WERI-Rb-1 (cell line): Measurements from ENCODE around the gene EEFSEC.

Experiments used
- DNase-seq: peaks from one replicate; pipeline ENCODE4 v3.0.0-alpha.2; 2020
- H3K27ac ChIP-seq: fragments of 250-450 bp; sonication (Bioruptor Pico); 2 replicates; pipeline ENCODE4 v1.5.1; 2020; ENCODE audit warnings: mild to moderate bottlenecking, moderate library complexity
- H3K27me3 ChIP-seq: fragments of 250-450 bp; sonication (Bioruptor Pico); 2 replicates; pipeline ENCODE4 v1.5.1; 2021; ENCODE audit warnings: mild to moderate bottlenecking, low read depth, moderate library complexity; ENCODE audit not compliant: insufficient read depth, severe bottlenecking
- H3K36me3 ChIP-seq: fragments of 250-450 bp; sonication (Bioruptor Pico); 2 replicates; pipeline ENCODE4 v1.5.1; 2020; ENCODE audit warnings: mild to moderate bottlenecking, moderate library complexity
- H3K4me3 ChIP-seq: 2 replicates; pipeline ENCODE4 v1.5.1; 2011; ENCODE audit warnings: low read depth, mild to moderate bottlenecking, control low read depth, low read length
- H3K9me3 ChIP-seq: fragments of 250-450 bp; sonication (Bioruptor Pico); 2 replicates; pipeline ENCODE4 v1.5.1; 2021; ENCODE audit warnings: mild to moderate bottlenecking, moderate library complexity; ENCODE audit not compliant: severe bottlenecking
- TF ChIP-seq, protein P1 (sequence below): IDR thresholded peaks from 2 replicates; pipeline ENCODE4 v1.5.1; 2011; ENCODE audit warnings: low read depth, mild to moderate bottlenecking, control low read depth, inconsistent platforms, low read length

Gene EEFSEC

DNA sequence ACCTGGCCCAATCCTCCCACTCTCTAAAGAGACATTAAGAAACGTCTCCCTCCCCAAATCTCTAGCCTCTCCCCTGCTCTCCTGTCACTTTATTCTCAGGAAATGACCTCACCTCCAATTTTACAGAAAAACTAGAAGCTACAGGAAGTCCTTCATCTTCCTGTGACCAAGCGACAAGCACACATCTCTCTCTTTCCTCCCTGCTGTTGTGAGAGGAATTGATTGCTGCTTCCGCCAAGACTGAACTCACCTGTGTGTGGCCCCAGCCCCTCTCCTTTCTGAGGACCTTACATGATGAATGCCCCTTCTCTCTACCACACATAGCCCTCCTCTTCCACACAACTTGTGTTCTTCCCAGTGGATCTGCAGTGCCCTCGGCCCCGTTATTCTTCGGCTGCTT, 295.2 kb downstream of the EEFSEC start:
- H3K27me3 ChIP-seq = peaks cover 10% of the 10 kb centered on the region
- TF ChIP-seq, protein P1, sequence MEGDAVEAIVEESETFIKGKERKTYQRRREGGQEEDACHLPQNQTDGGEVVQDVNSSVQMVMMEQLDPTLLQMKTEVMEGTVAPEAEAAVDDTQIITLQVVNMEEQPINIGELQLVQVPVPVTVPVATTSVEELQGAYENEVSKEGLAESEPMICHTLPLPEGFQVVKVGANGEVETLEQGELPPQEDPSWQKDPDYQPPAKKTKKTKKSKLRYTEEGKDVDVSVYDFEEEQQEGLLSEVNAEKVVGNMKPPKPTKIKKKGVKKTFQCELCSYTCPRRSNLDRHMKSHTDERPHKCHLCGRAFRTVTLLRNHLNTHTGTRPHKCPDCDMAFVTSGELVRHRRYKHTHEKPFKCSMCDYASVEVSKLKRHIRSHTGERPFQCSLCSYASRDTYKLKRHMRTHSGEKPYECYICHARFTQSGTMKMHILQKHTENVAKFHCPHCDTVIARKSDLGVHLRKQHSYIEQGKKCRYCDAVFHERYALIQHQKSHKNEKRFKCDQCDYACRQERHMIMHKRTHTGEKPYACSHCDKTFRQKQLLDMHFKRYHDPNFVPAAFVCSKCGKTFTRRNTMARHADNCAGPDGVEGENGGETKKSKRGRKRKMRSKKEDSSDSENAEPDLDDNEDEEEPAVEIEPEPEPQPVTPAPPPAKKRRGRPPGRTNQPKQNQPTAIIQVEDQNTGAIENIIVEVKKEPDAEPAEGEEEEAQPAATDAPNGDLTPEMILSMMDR = no peak
- H3K27ac ChIP-seq = no peak overlapping the region
- H3K36me3 ChIP-seq = no peaks in the 10 kb centered on the region
- DNase-seq = no peak
- H3K4me3 ChIP-seq = no peak overlapping the region
- no peaks in the 10 kb centered on the region for H3K9me3 ChIP-seq

GRCh38 chr3:128449111-128449638, 295.9 kb downstream of the EEFSEC start:
- TF ChIP-seq, protein P1 = no peak
- Histone ChIP-seq H3K4me3 (no peak overlapping the region), H3K27me3 (peaks cover 7% of the 10 kb centered on the region), H3K9me3 (no peaks in the 10 kb centered on the region), H3K36me3 (no peaks in the 10 kb centered on the region), H3K27ac (no peak overlapping the region)
- DNase-seq = no peak

- DNase-seq = no peak
- H3K36me3 ChIP-seq = no peaks in the 10 kb centered on the region
- peaks cover 4% of the 10 kb centered on the region for H3K27me3 ChIP-seq
- H3K27ac ChIP-seq = no peak overlapping the region
- TF ChIP-seq, protein P1 = no peak
- H3K4me3 ChIP-seq = no peak overlapping the region
- H3K9me3 ChIP-seq = no peaks in the 10 kb centered on the region
These were observed 298.8 kb downstream of the EEFSEC start for GRCh38 chr3:128452120-128452519.

DNA sequence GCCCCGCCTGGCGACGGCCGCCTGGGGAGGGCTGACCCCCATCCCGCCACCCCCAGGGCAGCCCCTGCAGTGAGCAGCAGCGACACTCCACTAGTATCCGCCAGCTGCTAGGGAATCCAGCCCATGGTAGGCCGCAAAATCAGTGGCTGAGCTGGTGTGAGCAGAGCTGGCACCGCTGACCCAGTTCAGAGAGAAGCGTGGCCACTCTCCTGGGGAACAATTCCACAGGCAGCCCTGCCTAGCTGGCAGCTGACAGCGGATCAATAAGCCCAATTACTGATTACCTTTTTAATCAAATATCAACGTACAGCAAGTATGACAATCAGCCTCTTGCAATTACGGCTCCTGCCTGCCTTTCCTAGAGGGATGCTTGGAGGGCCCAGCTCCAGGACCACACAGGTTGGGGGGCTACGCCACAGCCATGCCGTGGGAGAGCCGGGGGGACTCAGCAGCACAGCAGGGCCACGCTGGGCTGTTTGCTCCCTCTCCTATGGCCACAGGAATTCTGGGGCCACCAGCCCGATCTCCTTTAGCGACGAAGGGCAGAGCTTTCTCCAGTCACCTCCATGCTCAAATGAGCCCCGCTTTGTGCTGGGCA, 299.5 kb downstream of the EEFSEC start:
- DNase-seq = no peak
- H3K36me3 ChIP-seq = no peaks in the 10 kb centered on the region
- no peak overlapping the region for H3K27ac ChIP-seq
- no peaks in the 10 kb centered on the region for H3K27me3 ChIP-seq
- H3K4me3 ChIP-seq = no peak overlapping the region
- TF ChIP-seq, protein P1 = no peak
- no peaks in the 10 kb centered on the region for H3K9me3 ChIP-seq

GRCh38 chr3:128453501-128454309, 300.4 kb downstream of the EEFSEC start:
- H3K27me3 ChIP-seq = no peaks in the 10 kb centered on the region
- TF ChIP-seq, protein P1 = no peak
- no peak overlapping the region for H3K27ac ChIP-seq
- H3K9me3 ChIP-seq = no peaks in the 10 kb centered on the region
- no peak for DNase-seq
- no peaks in the 10 kb centered on the region for H3K36me3 ChIP-seq
- no peak overlapping the region for H3K4me3 ChIP-seq
